NCI-H510A (cell line): Measurements from ENCODE around the gene TIMM10.
A peak's percentile ranks its signal among the peaks of the same experiment; 100 is the strongest.

ENCODE experiments used
- DNase-seq: peaks from one replicate; lab custom pipeline; 2025; lab: John Stamatoyannopoulos, UW

Gene TIMM10

GRCh38 chr11:57530596-57531507, at the start of gene TIMM10:
Gene TIMM10 (minus strand): TSS chr11:57530754. CDS start chr11:57530189, 565 bp downstream.
- DNase-seq, result peak; percentile 98

- no peak for DNase-seq
These were observed 43.5 kb upstream of the TIMM10 start for GRCh38 chr11:57574061-57574460.

- DNase-seq, result no peak
These were observed 41.1 kb upstream of the TIMM10 start for GRCh38 chr11:57571606-57572005.

GRCh38 chr11:57568330-57568766, 37.8 kb upstream of the TIMM10 start:
- no peak for DNase-seq

GRCh38 chr11:57567515-57568329, 37.2 kb upstream of the TIMM10 start, which contains the start of gene UBE2L6:
Gene UBE2L6 (minus strand): TSS chr11:57567672. CDS start chr11:57567611, 61 bp downstream.
- peak; percentile 60 for DNase-seq

GRCh38 chr11:57566905-57567514, 36.5 kb upstream of the TIMM10 start:
- no peak for DNase-seq

- DNase-seq, result peak; percentile 5
These were observed 35.7 kb upstream of the TIMM10 start for GRCh38 chr11:57566005-57566904.

- DNase-seq, result no peak
These were observed 32.0 kb upstream of the TIMM10 start for GRCh38 chr11:57562596-57562995.

- peak; percentile 9 for DNase-seq
These were observed 29.6 kb upstream of the TIMM10 start for GRCh38 chr11:57560146-57560545.

- no peak for DNase-seq
These were observed 25.5 kb upstream of the TIMM10 start for GRCh38 chr11:57556041-57556440.

GRCh38 chr11:57555393-57555792, 24.8 kb upstream of the TIMM10 start:
- DNase-seq, result no peak

- no peak for DNase-seq
These were observed 21.9 kb upstream of the TIMM10 start for GRCh38 chr11:57552479-57552878.

- no peak for DNase-seq
These were observed 21.4 kb upstream of the TIMM10 start for GRCh38 chr11:57551941-57552340.

- no peak for DNase-seq
These were observed 19.4 kb upstream of the TIMM10 start for GRCh38 chr11:57549983-57550382.

- no peak for DNase-seq
These were observed 17.4 kb upstream of the TIMM10 start for GRCh38 chr11:57547854-57548377.

GRCh38 chr11:57546869-57547475, 16.4 kb upstream of the TIMM10 start:
- DNase-seq, result no peak

- DNase-seq, result no peak
These were observed 15.9 kb upstream of the TIMM10 start for GRCh38 chr11:57546451-57546850.

- DNase-seq, result no peak
These were observed 15.3 kb upstream of the TIMM10 start for GRCh38 chr11:57545883-57546282.

- DNase-seq, result no peak
These were observed 14.0 kb upstream of the TIMM10 start for GRCh38 chr11:57544566-57544965.

- DNase-seq, result no peak
These were observed 13.0 kb upstream of the TIMM10 start for GRCh38 chr11:57543593-57543992.

GRCh38 chr11:57542582-57542981, 12.0 kb upstream of the TIMM10 start:
- DNase-seq, result no peak
